Measurements from ENCODE around the gene SMIM8.
"Not testable (repeated sequence)": the region's sequence is repeated elsewhere in the genome, so short reads cannot be mapped to it uniquely, and the experiment has no call there.

Gene SMIM8, protein sequence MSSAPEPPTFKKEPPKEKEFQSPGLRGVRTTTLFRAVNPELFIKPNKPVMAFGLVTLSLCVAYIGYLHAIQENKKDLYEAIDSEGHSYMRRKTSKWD

DNA sequence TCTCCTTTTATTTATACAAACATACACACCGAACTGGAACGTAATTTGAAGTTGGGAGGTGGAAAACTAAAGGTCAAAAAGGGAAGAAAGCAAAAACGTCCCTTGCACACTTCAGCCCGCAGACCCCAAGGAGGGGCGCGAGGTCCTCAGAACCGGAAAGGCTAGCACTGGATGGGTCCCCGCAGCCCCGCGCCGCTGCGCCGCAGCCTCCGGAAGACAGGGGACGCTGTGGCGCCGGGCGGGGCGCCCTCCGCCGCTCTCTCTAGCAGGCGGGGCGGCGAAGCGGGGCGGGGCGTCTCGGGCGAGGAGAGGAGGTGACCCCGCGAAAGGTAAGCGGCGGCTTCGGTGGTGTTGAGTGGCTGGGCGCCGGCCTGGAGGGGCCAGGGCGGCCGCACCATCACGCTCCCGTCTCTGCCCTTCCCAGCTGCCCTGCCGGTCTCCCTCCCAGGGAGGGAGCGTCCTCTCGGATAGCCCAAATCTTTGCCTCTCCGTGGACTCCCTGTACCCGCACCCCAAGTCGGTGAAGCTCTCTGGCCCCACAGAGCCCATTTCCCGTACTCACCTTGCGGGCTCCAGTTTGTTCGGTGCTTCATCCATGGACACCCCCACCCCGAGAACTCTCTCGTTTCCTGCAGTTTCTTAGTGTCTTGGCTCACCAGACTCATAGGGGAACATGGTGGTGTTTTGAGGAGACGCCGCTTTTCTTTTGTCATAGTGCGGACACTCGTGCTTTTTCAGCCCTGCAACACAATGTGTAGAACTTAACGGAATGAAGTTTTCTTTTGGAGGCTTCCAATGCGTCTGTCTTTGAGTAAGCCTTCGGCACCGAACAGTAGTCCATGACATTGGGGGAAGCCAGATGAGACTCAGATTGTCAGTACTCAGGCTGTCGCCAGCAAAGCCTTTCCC is at the start of gene SMIM8:
Gene SMIM8, plus strand, starts transcription at position 285 of the 909 bp plus-strand sequence. CDS start 14,444 bp downstream, outside the sequence.
- in situ Hi-C loops (cut with MboI; ENCODE audit: low sequenced_read_pairs) = no loop called here

DNA sequence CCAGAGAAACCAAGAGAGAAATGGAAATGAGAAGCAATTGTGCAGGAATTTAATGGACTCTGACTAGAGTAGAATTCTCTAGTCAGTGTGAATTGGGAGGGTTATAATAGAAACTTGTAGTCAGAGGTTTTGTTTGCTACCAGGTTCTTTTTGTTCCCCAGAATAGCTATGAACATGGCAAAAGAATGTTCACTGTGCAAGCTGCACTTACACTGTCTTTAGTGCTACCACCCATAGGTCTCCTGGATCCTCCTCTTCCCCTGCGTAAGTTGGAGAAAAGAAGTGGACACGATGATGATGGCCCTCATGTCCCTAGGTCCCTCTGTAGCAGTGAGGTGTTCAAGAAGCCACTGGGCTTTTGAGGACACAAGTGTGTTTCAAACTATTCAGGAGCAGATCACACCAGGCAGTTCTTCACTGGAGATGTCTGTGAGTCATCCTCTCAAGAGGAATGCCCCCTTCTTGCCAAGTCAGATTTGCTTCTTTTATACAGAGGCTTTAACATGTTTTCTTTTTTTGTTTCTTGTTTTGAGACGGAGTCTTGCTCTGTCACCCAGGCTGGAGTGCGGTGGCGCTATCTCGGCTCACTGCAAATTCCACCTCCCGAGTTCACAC is 47.6 kb upstream of the SMIM8 start:
- in situ Hi-C loops (cut with MboI; ENCODE audit: low sequenced_read_pairs) = no loop called here

DNA sequence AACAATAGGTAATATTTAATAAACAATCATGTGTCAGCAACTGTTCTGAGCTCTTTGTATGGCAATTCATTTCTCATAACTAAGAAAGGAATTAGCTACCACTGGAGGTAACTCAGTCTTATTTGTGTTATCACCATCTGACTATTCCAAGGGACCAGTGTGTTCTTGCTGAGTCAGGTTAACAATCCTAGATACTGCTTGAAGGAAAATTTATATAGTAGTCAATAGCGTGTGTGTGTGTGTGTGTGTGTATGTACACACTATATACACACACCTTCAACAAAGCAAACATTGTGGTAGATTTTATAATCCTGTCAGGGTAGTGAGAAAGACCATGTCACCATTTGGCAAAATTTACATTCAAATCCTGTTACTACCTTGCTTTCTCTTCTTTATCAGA is 45.8 kb upstream of the SMIM8 start:
- in situ Hi-C loops (cut with MboI; ENCODE audit: low sequenced_read_pairs) = no loop called here

DNA sequence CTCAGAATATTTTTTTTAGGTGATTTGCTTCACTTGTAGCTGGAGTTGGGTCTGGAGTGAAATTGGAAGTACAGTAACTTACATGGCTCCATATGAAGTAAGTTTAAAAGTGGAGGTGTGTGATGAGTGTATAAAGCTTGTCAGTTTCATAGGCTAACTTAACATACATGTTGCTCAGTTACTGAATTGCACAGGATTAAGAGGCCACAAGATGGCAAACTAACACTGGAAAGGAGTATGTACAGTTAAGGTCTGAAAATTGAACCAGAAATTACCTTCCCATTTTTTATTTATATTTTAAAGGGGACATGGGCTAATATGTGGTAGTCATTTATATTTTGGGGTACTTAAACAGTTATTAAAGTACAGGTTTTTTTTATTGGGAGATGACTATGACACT is 45.3 kb upstream of the SMIM8 start:
- in situ Hi-C loops (cut with MboI; ENCODE audit: low sequenced_read_pairs) = no loop called here

DNA sequence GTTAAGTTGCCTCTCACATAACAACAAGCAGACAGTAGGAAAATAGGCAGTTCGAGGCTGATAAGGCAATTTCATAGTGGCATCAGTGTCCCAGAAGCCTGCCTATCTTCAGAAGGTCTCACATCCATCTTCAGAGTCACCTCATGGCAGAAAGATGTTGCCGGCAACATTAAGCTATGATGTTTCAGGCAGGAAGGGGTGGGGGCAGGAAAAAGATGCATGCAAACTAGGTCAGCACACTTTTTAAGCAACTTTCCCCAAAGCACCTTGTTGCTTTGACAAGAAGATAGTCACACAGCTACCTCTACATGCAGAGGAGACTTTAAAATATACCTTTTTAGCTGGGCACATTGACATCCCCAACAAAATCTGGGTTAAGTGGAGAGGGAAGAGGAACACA is 43.2 kb upstream of the SMIM8 start:
- in situ Hi-C loops (cut with MboI; ENCODE audit: low sequenced_read_pairs) = no loop called here

DNA sequence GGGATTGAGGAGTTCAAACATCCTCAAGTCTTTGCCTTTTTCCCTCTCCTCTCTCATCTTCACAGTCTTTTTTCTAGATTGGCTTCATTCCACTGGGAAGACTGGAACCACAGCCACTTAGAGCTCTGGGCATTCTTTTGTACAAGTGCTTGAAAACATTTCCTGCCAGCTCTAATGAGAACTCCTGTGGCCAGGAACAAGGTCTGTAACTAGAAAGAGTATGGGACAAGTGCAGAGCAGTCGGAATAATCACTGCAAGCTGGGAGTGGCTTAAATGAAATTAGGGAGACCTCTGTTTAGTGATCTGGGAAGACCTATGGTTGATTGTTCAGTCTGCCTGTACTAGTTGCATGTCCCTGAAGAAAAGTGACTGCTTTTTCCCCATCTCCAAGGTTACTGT is 41.0 kb upstream of the SMIM8 start:
- in situ Hi-C loops (cut with MboI; ENCODE audit: low sequenced_read_pairs) = no loop called here

DNA sequence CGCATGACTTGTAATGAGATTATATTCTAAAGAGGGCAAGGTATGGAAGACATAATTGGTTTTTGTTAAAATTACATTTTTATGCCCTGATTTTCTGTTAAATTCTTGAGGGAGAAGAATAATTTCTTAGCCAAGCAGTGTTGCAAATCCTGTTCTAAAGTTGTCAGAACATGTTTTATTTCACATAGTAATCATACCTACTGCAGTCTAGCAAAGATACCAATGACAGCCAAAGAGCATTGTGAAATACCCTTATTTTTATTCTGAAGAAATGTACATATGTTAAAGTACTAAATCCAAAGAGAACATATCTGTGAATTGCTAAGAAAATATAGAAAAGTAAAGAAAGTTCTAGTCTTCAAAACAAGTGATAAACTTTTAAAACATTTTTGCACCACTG is 39.6 kb upstream of the SMIM8 start:
- in situ Hi-C loops (cut with MboI; ENCODE audit: low sequenced_read_pairs) = no loop called here

DNA sequence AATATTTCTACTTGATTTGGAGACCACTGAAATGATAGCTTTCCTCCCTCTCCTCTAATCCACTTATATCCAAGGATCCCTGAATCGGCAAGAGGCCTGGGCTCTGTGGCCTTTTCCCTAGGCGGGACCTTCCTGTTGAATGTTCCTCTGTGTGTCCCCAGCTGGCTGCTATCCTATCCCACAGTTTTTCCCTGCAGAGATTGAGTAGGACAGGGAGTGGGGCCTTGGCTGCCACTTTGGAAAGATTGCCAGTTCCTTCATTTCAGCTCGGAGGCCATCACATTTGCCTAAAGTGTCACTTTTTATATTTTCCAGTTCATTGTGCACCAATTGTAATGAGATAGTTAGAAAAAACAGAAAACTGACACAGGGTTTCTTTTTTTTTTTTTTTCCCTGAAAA is 38.9 kb upstream of the SMIM8 start:
- in situ Hi-C loops (cut with MboI; ENCODE audit: low sequenced_read_pairs) = no loop called here

DNA sequence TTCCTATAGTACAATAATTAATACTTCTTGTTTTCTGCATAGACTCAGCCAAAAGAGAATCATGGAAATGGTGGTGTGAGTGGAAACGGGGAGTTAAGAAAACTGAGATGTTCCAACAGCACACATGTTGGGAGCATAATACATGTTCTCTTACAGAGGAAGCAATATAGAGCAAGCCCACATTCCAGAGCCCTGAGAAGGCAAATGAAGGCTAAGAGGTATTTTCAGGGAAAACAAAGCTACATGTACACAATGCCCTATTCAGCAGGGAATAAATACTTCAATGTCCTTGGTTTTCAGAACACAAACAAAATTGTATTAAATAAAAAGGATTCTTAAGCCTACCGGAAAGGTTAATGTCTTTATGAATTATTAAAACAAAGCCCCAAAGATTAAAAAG is 35.1 kb upstream of the SMIM8 start:
- in situ Hi-C loops (cut with MboI; ENCODE audit: low sequenced_read_pairs) = no loop called here

DNA sequence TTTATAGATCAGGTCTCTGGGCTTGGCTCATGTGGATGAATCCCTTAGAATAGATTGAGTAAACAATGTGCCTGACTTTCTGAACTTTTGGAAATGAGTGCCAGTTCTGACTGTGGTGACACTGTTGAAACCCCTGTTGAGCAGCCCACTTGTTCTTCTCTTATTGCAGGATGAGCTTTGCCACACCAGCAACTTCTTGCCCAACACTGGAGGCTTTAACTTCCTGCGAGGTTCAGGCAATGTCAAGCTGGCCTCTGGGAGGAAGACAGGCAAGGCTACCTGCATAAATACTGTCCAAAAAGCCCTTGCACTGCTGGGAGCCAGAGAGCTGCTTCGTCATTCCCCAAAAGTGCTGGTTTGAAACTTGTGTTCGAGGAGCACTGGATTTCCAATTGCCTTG is 32.8 kb upstream of the SMIM8 start:
- in situ Hi-C loops (cut with MboI; ENCODE audit: low sequenced_read_pairs) = no loop called here

DNA sequence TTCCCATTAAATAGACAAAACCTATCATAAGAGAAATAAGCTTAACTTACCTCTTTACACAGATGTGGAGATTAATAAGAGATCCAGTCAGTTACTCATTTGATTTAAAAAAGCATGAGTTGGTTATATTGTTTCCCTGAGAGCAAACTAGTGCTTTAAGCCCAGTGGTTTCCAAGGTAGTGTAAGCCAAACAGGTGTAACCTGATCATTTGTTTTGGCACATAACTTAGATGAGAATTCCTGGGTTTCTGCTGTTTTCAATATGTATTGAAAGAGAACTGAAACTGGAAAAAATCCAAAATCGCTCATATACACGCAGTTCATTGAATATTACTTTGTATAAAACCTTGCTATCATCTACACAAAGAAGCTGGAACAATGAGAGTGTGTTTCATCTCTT is 30.5 kb upstream of the SMIM8 start:
- in situ Hi-C loops (cut with MboI; ENCODE audit: low sequenced_read_pairs) = no loop called here

DNA sequence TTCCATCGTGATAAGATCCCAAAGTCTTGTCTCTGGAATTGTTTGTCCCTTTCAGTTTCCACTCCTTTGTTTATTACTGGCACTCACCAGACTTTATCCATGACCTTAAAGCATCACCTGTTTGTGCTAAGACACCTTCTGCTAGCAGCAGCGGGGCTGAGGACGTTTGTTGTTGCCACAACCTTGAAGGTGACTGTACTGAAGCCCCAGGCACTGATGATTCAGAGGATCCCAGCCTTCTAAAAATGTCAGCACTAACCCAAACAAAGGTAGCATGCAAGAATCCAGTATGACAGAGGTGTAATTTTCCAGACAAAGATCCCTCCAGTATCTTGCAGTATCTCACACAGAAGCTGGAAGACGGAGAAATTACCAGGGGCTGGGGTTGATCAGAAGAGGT is 28.9 kb upstream of the SMIM8 start:
- in situ Hi-C loops (cut with MboI; ENCODE audit: low sequenced_read_pairs) = no loop called here

DNA sequence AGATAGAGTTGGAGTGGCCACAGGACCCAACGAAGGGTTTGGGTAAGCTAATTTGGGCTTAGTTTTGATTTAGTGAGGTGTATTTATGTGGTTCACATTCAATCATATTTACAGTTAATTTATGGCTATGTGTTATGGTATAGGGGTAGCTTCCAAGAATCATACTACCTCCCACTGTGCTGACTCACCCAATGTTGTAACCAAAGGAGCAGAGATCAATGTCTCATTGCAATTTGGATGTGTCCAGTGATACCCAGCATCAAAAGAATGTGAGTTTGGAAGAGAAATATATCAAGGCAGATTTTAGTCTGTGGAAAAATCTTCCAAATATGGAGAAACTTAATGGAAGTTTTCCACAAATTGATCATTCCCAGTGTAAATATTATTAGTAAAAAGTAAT is 25.3 kb upstream of the SMIM8 start:
- in situ Hi-C loops (cut with MboI; ENCODE audit: low sequenced_read_pairs) = no loop called here

DNA sequence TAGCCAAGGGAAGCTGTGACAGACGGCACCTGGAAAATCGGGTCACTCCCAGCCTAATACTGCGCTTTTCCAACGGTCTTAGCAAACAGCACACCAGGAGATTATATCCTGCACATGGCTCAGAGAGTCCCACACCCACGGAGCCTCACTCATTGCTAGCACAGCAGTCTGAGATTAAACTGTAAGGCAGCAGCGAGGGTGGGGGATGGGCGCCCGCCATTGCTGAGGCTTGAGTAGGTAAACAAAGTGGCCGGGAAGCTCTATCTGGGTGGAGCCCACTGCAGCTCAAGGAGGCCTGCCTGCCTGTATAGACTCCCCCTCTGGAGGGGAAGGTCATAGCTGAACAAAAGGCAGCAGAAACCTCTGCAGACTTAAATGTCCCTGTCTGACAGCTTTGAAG is 21.1 kb upstream of the SMIM8 start:
- in situ Hi-C loops (cut with MboI; ENCODE audit: low sequenced_read_pairs) = not testable (repeated sequence)

DNA sequence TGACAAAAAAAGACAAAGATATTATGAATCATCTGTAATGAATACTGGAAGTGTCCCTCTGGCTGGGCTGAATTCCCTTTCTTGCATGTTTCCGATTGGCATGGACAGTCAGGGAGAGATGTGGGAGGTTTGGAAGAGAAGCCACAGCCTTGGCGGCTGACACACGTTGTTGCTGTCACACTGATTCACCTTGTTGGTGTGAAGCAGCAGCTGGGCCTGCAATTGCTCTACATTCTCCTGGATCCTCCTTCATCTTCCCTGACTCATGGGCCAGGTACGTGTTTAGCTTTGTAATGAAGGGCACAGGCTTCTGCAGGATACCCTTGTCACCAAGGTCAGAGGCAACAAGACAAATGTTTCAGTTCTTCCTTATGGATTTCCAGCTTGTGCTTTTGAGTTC is 13.4 kb upstream of the SMIM8 start:
- in situ Hi-C loops (cut with MboI; ENCODE audit: low sequenced_read_pairs) = no loop called here

DNA sequence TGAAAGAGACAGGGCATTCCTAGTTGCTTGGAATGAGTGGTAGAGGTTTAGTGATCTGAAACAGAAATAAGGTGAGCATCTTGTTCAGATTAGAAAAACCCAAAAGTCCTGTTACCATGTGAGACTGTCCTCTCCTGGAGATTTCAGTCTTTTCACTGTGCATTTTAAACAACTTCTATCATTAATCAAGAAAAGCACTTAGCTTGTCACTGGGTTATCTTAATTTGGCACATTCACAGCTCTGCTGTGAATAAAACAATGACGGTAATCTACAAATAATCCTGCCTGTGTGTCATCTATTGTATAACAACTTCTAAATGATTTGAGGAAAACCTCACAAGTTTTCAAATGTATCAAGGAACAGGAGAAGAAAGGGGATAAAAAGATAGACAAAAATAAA is 9.5 kb upstream of the SMIM8 start:
- in situ Hi-C loops (cut with MboI; ENCODE audit: low sequenced_read_pairs) = no loop called here

DNA sequence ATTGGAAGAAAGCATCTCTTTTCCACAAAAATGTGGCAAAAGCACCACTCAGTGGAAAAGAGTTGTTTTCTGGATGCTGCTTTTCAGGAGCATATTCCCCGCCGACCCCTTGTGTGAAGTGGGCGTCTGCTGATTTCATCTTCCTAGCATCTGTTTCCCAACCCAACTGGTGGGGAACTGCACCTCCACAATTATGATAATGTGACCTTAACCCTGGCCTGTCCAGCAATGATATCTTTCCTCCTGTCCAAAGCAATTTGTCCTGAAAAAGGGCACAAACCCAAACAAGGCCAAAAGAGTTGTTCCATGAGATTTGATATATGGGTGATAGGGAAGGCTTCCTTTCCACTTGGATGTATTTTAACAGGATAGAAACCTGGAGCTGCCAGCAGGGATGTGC is 7.3 kb upstream of the SMIM8 start:
- in situ Hi-C loops (cut with MboI; ENCODE audit: low sequenced_read_pairs) = no loop called here

DNA sequence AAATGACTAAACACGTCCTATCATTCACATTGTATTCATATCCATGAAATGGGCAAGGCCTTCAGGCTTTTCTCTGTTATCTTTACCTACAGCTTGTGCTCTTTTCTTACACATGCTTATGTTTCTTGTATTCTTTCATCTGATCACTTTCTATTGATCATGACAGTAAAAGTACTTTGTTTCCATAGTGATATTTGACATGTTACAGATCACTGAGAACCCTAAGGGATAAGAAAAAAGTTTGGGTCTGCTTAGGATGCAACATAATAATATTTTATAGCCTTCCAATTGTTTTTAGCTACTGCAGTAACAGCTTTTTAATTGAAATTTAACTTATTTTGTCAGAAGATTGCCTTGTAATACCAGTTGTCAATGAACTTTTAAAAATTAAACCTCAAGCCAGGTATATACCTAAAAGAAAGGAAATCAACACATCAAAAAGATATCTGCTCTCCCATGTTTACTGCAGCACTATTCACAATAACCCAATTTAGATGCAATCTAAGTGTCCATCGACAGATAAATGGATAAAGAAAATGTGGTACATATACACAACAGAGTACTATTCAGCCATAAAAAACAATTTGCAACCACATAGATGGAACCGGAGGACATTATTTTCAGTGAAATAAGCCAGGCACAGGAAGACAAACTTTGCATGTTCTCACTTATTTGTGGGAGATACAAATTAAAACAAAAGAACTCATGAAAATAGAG is 3.0 kb upstream of the SMIM8 start:
- in situ Hi-C loops (cut with MboI; ENCODE audit: low sequenced_read_pairs) = no loop called here

DNA sequence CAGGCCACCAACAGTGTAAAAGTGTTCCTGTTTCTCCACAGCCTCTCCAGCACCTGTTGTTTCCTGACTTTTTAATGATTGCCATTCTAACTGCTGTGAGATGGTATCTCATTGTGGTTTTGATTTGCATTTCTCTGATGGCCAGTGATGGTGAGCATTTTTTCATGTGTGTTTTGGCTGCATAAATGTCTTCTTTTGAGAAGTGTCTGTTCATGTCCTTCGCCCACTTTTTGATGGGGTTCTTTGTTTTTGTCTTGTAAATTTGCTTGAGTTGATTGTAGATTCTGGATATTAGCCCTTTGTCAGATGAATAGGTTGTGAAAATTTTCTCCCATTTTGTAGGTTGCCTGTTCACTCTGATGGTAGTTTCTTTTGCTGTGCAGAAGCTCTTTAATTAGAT is 1.5 kb downstream of the SMIM8 start:
- in situ Hi-C loops (cut with MboI; ENCODE audit: low sequenced_read_pairs) = not testable (repeated sequence)

DNA sequence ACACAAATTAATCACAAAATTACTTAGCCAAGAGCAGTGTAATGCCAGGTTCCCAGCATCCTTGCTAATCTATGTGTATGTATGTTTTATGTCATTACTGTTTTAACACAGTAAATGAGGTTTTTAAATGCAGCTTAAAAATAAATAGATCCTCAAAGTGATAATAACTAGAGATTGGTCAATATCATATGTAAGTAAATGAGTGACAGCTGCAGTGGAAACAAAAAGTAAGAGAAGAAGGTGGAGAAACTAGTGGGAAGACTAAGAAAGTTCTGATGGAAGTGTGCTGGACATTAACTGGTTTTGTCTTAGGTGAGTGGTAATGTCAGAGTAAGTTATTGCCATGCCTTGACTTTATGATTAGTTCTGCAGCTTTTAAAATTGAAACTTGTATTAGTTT is 8.6 kb downstream of the SMIM8 start:
- in situ Hi-C loops (cut with MboI; ENCODE audit: low sequenced_read_pairs) = no loop called here

DNA sequence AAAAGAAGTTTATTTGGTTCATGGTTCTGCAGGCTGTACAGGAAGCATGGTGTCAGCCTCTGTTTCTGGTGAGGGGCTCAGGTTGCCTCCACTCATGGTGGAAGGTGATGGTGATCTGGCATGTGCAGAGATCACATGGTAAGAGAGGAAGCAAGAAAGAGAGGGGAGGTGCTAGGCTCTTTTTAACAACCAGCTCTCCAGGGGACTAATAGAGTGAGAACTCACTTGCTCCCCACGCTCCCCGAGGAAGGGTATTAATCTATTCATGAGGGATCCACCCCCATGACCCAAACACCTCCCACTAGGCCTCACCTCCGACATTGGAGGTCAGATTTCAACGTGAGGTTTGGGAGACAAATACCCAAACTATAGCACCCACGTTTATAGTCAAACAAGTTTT is 10.6 kb downstream of the SMIM8 start:
- in situ Hi-C loops (cut with MboI; ENCODE audit: low sequenced_read_pairs) = no loop called here

All from HL-60/S4 treated with retinoic acid at 250 ng/mL for 4 days and 3 days (cell line).